Measurements from ENCODE around the gene CHCHD3.

GRCh38 chr7:133036289-133036688, 45.6 kb downstream of the CHCHD3 start:
- no peak for TF ChIP-seq CTCF (conservative IDR thresholded peaks at IDR 0.05 in 1 of 2, IDR thresholded peaks at IDR 0.05 in 1 of 2; ENCODE audit: extremely low read depth in 1 of 2, insufficient read depth in 1 of 2, low read depth in 1 of 2, low read length in 2 of 2)
- no peak for TF ChIP-seq EZH2 (IDR thresholded peaks at IDR 0.05; ENCODE audit: borderline replicate concordance, low read length)
